ENCODE measurements around the gene PRKG1.
"Not testable (repeated sequence)": the region's sequence is repeated elsewhere in the genome, so short reads cannot be mapped to it uniquely, and the experiment has no call there.

PRKG1 gene

GRCh38 chr10:51386248-51386885, 312.1 kb downstream of the PRKG1 start:
- Histone ChIP-seq H4K20me1 (ENCODE audit: insufficient read depth, low read length, poor library complexity, severe bottlenecking) (no peaks in the 10 kb centered on the region), H3K4me1 (ENCODE audit: insufficient read depth, low read length, poor library complexity, severe bottlenecking) (no peaks in the 10 kb centered on the region), H3K4me3 (ENCODE audit: low read length, poor library complexity, severe bottlenecking) (no peak overlapping the region), H3K9ac (ENCODE audit: low read depth, low read length, poor library complexity, severe bottlenecking) (no peak overlapping the region), H3K79me2 (ENCODE audit: insufficient read depth, low read length) (no peaks in the 10 kb centered on the region), H3K27me3 (ENCODE audit: insufficient read depth, low read length, poor library complexity, severe bottlenecking) (no peaks in the 10 kb centered on the region), H3K9me2 (replicated peaks; ENCODE audit: low read depth, low read length) (no peaks in the 10 kb centered on the region), H3K4me2 (ENCODE audit: low read depth, low read length, poor library complexity, severe bottlenecking) (no peak overlapping the region), H3K36me3 (ENCODE audit: insufficient read depth, low read length) (no peaks in the 10 kb centered on the region), H2AFZ (ENCODE audit: low read length) (no peak overlapping the region), H3K9me3 (ENCODE audit: insufficient read depth, low read depth, low read length) (no peaks in the 10 kb centered on the region), H3F3A (ENCODE audit: low read depth) (no peaks in the 10 kb centered on the region)
- TF ChIP-seq CTCF (conservative IDR thresholded peaks at IDR 0.05; ENCODE audit: low read length) (no peak), EZH2phosphoT487 (IDR thresholded peaks at IDR 0.05; ENCODE audit: borderline replicate concordance) (no peak)

- no peak overlapping the region for H3K4me2 ChIP-seq (ENCODE audit: low read depth, low read length, poor library complexity, severe bottlenecking)
- no peaks in the 10 kb centered on the region for H3K27me3 ChIP-seq (ENCODE audit: insufficient read depth, low read length, poor library complexity, severe bottlenecking)
- H3F3A ChIP-seq (ENCODE audit: low read depth), result no peaks in the 10 kb centered on the region
- no peaks in the 10 kb centered on the region for H3K4me1 ChIP-seq (ENCODE audit: insufficient read depth, low read length, poor library complexity, severe bottlenecking)
- no peaks in the 10 kb centered on the region for H3K79me2 ChIP-seq (ENCODE audit: insufficient read depth, low read length)
- no peaks in the 10 kb centered on the region for H4K20me1 ChIP-seq (ENCODE audit: insufficient read depth, low read length, poor library complexity, severe bottlenecking)
- H3K9me2 ChIP-seq (replicated peaks; ENCODE audit: low read depth, low read length), result no peaks in the 10 kb centered on the region
- H3K9me3 ChIP-seq (ENCODE audit: insufficient read depth, low read depth, low read length), result no peaks in the 10 kb centered on the region
- H3K9ac ChIP-seq (ENCODE audit: low read depth, low read length, poor library complexity, severe bottlenecking), result no peak overlapping the region
- no peak overlapping the region for H2AFZ ChIP-seq (ENCODE audit: low read length)
- TF ChIP-seq EZH2phosphoT487 (IDR thresholded peaks at IDR 0.05; ENCODE audit: borderline replicate concordance) (no peak), CTCF (conservative IDR thresholded peaks at IDR 0.05; ENCODE audit: low read length) (peak; percentile 92)
- no peak overlapping the region for H3K4me3 ChIP-seq (ENCODE audit: low read length, poor library complexity, severe bottlenecking)
- H3K36me3 ChIP-seq (ENCODE audit: insufficient read depth, low read length), result no peaks in the 10 kb centered on the region
Measured at GRCh38 chr10:51389415-51390321, 315.4 kb downstream of the PRKG1 start.

GRCh38 chr10:51393006-51393405, 318.7 kb downstream of the PRKG1 start:
- not testable (repeated sequence) for H3F3A ChIP-seq (ENCODE audit: low read depth); H3K4me3 ChIP-seq (ENCODE audit: low read length, poor library complexity, severe bottlenecking); H3K9ac ChIP-seq (ENCODE audit: low read depth, low read length, poor library complexity, severe bottlenecking); H4K20me1 ChIP-seq (ENCODE audit: insufficient read depth, low read length, poor library complexity, severe bottlenecking); H2AFZ ChIP-seq (ENCODE audit: low read length); H3K9me2 ChIP-seq (replicated peaks; ENCODE audit: low read depth, low read length); H3K4me1 ChIP-seq (ENCODE audit: insufficient read depth, low read length, poor library complexity, severe bottlenecking); H3K36me3 ChIP-seq (ENCODE audit: insufficient read depth, low read length); H3K9me3 ChIP-seq (ENCODE audit: insufficient read depth, low read depth, low read length); H3K27me3 ChIP-seq (ENCODE audit: insufficient read depth, low read length, poor library complexity, severe bottlenecking); H3K79me2 ChIP-seq (ENCODE audit: insufficient read depth, low read length); H3K4me2 ChIP-seq (ENCODE audit: low read depth, low read length, poor library complexity, severe bottlenecking)

Data from Loucy (cell line).